MG63 (cell line): Measurements from ENCODE around the gene ZFP36L1. TPM values are rescaled to one million over a fixed set of nuclear protein-coding genes. Genes with fewer than 3 reads are reported as not detected.

ENCODE experiments used
- DNase-seq: peaks from one replicate; pipeline ENCODE4 v3.0.0-alpha.2; 2020
- H3K27me3 ChIP-seq: fragments of 250-450 bp; sonication (Bioruptor Pico); 2 replicates; pipeline ENCODE4 v1.5.1; 2020; ENCODE audit warnings: mild to moderate bottlenecking, moderate library complexity
- H3K36me3 ChIP-seq: fragments of 250-450 bp; sonication (Bioruptor Pico); 2 replicates; pipeline ENCODE4 v1.5.1; 2020; ENCODE audit warnings: mild to moderate bottlenecking, moderate library complexity
- H3K4me3 ChIP-seq: fragments of 250-450 bp; sonication (Bioruptor Pico); 2 replicates; pipeline ENCODE4 v1.5.1; 2020; ENCODE audit warnings: mild to moderate bottlenecking, moderate library complexity
- H3K9me3 ChIP-seq: fragments of 250-450 bp; sonication (Bioruptor Pico); 2 replicates; pipeline ENCODE4 v1.5.1; 2020; ENCODE audit warnings: mild to moderate bottlenecking, moderate library complexity
- total RNA-seq: library from RNA; depleted of rRNA; stranded (reverse); fragments of >200 nt; shearing (Covaris generic); gene quantifications from 2 replicates; pipeline ENCODE4 v1.2.3, GENCODE V29; 2014; ENCODE audit warnings: low replicate concordance

The ZFP36L1 gene
- total RNA-seq, 1 experiment from 2014 or later = 9.3 TPM

GRCh38 chr14:68807148-68807600, 14.3 kb upstream of the ZFP36L1 start:
- peak; percentile 86 for DNase-seq
- H3K4me3 ChIP-seq = no peak overlapping the region

GRCh38 chr14:68806526-68807147, 13.8 kb upstream of the ZFP36L1 start:
- Histone ChIP-seq H3K9me3 (peaks cover 9% of the 10 kb centered on the region; the same call in 1 of the 2 replicates), H3K4me3 (no peak overlapping the region), H3K36me3 (no peaks in the 10 kb centered on the region; the same call in 1 of the 2 replicates), H3K27me3 (no peaks in the 10 kb centered on the region)
- DNase-seq = no peak

More at GRCh38 chr14:68807148-68807600, 14.3 kb upstream of the ZFP36L1 start:
- H3K27me3 ChIP-seq = no peaks in the 10 kb centered on the region
- H3K9me3 ChIP-seq = 0 out of 2 replicates have a peak, but pooled peaks cover 4% of the 10 kb centered on the region
- no peaks in the 10 kb centered on the region; the same call in 1 of the 2 replicates for H3K36me3 ChIP-seq

- Histone ChIP-seq H3K36me3 (no peaks in the 10 kb centered on the region; the same call in 1 of the 2 replicates), H3K27me3 (no peaks in the 10 kb centered on the region), H3K9me3 (peaks cover 16% of the 10 kb centered on the region; the same call in 1 of the 2 replicates), H3K4me3 (no peak overlapping the region)
- DNase-seq = no peak
These were observed 12.5 kb upstream of the ZFP36L1 start for GRCh38 chr14:68805414-68805813.

- H3K4me3 ChIP-seq = no peak overlapping the region
- peaks cover 16% of the 10 kb centered on the region; the same call in 1 of the 2 replicates for H3K9me3 ChIP-seq
- no peak for DNase-seq
- H3K36me3 ChIP-seq = no peaks in the 10 kb centered on the region; the same call in 1 of the 2 replicates
- no peaks in the 10 kb centered on the region for H3K27me3 ChIP-seq
These were observed 8.8 kb upstream of the ZFP36L1 start for GRCh38 chr14:68801631-68802030.

GRCh38 chr14:68800953-68801352, 8.1 kb upstream of the ZFP36L1 start:
- H3K27me3 ChIP-seq = no peaks in the 10 kb centered on the region
- peaks cover 16% of the 10 kb centered on the region; the same call in 1 of the 2 replicates for H3K9me3 ChIP-seq
- no peaks in the 10 kb centered on the region; the same call in 1 of the 2 replicates for H3K36me3 ChIP-seq
- no peak overlapping the region for H3K4me3 ChIP-seq
- no peak for DNase-seq

- peaks cover 16% of the 10 kb centered on the region; the same call in 1 of the 2 replicates for H3K9me3 ChIP-seq
- DNase-seq = no peak
- no peak overlapping the region for H3K4me3 ChIP-seq
- no peaks in the 10 kb centered on the region for H3K27me3 ChIP-seq
- H3K36me3 ChIP-seq = no peaks in the 10 kb centered on the region
These were observed 7.5 kb upstream of the ZFP36L1 start for GRCh38 chr14:68800390-68800789.

GRCh38 chr14:68798621-68799020, 5.8 kb upstream of the ZFP36L1 start:
- no peak for DNase-seq
- Histone ChIP-seq H3K4me3 (no peak overlapping the region), H3K36me3 (no peaks in the 10 kb centered on the region), H3K9me3 (peaks cover 16% of the 10 kb centered on the region; the same call in 1 of the 2 replicates), H3K27me3 (no peaks in the 10 kb centered on the region)

- H3K36me3 ChIP-seq = peaks cover 5% of the 10 kb centered on the region
- no peak for DNase-seq
These were observed 4.3 kb upstream of the ZFP36L1 start for GRCh38 chr14:68797121-68797670.

GRCh38 chr14:68796418-68797101, 3.7 kb upstream of the ZFP36L1 start:
- H3K4me3 ChIP-seq = peak overlapping the region; percentile 85
- H3K9me3 ChIP-seq = peaks cover 6% of the 10 kb centered on the region; the same call in 1 of the 2 replicates
- H3K36me3 ChIP-seq = peaks cover 11% of the 10 kb centered on the region
- H3K27me3 ChIP-seq = no peaks in the 10 kb centered on the region
- DNase-seq = no peak

More at GRCh38 chr14:68797121-68797670, 4.3 kb upstream of the ZFP36L1 start:
- Histone ChIP-seq H3K27me3 (no peaks in the 10 kb centered on the region), H3K9me3 (peaks cover 13% of the 10 kb centered on the region; the same call in 1 of the 2 replicates), H3K4me3 (no peak overlapping the region)

- peaks cover 19% of the 10 kb centered on the region for H3K36me3 ChIP-seq
- no peaks in the 10 kb centered on the region for H3K27me3 ChIP-seq
- peak; percentile 74 for DNase-seq
- H3K9me3 ChIP-seq = peaks cover 2% of the 10 kb centered on the region; the same call in 1 of the 2 replicates
- peak overlapping the region; percentile 85 for H3K4me3 ChIP-seq
These were observed 2.9 kb upstream of the ZFP36L1 start for GRCh38 chr14:68795597-68796417.

- no peaks in the 10 kb centered on the region for H3K9me3 ChIP-seq
- H3K27me3 ChIP-seq = no peaks in the 10 kb centered on the region
These were observed 2.2 kb upstream of the ZFP36L1 start for GRCh38 chr14:68794851-68795596.

GRCh38 chr14:68794130-68794850, 1.4 kb upstream of the ZFP36L1 start:
- Histone ChIP-seq H3K4me3 (peak overlapping the region; percentile 85), H3K27me3 (no peaks in the 10 kb centered on the region), H3K9me3 (no peaks in the 10 kb centered on the region), H3K36me3 (peaks cover 34% of the 10 kb centered on the region)
- DNase-seq = peak; percentile 79

More at GRCh38 chr14:68794851-68795596, 2.2 kb upstream of the ZFP36L1 start:
- Histone ChIP-seq H3K4me3 (peak overlapping the region; percentile 85), H3K36me3 (peaks cover 27% of the 10 kb centered on the region)
- peak; percentile 63 for DNase-seq

GRCh38 chr14:68793734-68794129, 865 bp upstream of the ZFP36L1 start:
- Histone ChIP-seq H3K4me3 (peak overlapping the region; percentile 85), H3K9me3 (no peaks in the 10 kb centered on the region), H3K27me3 (no peaks in the 10 kb centered on the region), H3K36me3 (peaks cover 38% of the 10 kb centered on the region)
- DNase-seq = no peak

GRCh38 chr14:68792678-68792978, 239 bp downstream of the ZFP36L1 start:
- Histone ChIP-seq H3K27me3 (no peaks in the 10 kb centered on the region), H3K9me3 (no peaks in the 10 kb centered on the region), H3K4me3 (peak overlapping the region; percentile 85), H3K36me3 (peaks cover 47% of the 10 kb centered on the region)
- DNase-seq = no peak

GRCh38 chr14:68791902-68792677, 777 bp downstream of the ZFP36L1 start:
- Histone ChIP-seq H3K36me3 (peaks cover 53% of the 10 kb centered on the region), H3K27me3 (no peaks in the 10 kb centered on the region), H3K9me3 (no peaks in the 10 kb centered on the region), H3K4me3 (peak overlapping the region; percentile 85)
- DNase-seq = no peak
